HT-29 (cell line): ENCODE results near the gene ODAD3. TPM values are rescaled to one million over a fixed set of nuclear protein-coding genes. Genes with fewer than 3 reads are reported as not detected.
"Not testable (repeated sequence)": the region's sequence is repeated elsewhere in the genome, so short reads cannot be mapped to it uniquely, and the experiment has no call there.

ENCODE experiments used
- DNase-seq: peaks from one replicate; pipeline ENCODE4 v3.0.0-alpha.2; 2015; ENCODE audit warnings: low spot score
- total RNA-seq: library from RNA; depleted of rRNA; stranded (reverse); fragments of >200 nt; shearing (Covaris generic); gene quantifications from 2 replicates; pipeline ENCODE4 v1.2.3, GENCODE V29; 2014

ODAD3 gene
- total RNA-seq, 1 experiment from 2014 or later, result not detected

DNA sequence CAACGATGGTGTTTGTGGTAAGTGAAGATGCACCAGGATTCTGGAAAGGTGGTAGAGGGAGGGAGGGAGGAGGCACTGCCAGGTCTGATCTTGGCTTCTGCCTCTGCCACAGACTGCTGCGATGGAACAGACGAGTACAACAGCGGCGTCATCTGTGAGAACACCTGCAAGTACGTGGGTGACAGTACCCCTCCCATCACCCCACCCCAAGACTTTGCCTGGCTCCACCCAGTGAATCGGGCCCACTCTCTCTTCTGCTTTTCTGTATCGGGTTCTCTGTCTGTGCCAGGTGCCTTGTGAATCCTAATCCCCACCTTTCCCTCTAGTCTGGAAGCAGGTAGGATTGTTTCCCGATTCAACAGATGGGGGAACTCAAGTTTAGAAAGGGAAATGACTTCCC lies 3.0 kb upstream of the ODAD3 start:
- no peak for DNase-seq

DNA sequence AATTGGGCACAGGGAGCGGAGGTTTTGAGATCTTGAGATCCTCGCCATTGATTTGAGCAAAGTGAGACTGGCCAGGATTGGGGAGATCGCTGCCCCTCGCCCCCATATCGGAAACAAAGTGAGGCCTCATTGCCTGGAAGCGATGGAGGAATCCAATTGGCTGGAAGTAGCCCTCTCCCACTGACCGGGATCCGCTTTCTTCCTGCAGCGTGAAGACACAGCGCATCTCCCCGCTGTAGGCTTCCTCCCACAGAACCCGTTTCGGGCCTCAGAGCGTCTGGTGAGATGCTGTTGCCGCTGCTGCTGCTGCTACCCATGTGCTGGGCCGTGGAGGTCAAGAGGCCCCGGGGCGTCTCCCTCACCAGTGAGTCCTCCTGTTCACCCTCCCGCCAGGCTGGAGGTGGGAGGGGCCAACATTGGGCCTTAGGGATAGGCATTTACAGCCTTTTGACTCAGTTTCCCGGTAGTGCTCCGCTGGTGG lies 952 bp upstream of the ODAD3 start:
- DNase-seq, result no peak

DNA sequence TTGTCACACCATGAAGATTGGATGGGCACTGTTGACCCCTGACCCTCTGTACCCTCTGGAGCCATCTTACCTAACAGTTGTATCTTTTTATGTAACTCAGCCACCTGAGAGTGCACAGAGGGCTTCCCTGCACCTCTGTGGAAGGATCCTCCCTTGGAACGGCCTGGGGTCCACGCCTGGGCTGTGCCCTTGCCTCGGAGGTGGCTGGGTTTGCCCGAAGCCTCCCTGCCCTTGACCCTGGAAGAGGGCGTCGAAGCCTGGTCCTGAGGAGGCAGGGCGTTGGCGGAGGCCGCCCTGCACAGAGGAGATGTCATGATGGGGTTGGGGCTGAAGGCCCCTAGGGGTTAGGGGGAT lies 241 bp downstream of the ODAD3 start:
- DNase-seq, result no peak

DNA sequence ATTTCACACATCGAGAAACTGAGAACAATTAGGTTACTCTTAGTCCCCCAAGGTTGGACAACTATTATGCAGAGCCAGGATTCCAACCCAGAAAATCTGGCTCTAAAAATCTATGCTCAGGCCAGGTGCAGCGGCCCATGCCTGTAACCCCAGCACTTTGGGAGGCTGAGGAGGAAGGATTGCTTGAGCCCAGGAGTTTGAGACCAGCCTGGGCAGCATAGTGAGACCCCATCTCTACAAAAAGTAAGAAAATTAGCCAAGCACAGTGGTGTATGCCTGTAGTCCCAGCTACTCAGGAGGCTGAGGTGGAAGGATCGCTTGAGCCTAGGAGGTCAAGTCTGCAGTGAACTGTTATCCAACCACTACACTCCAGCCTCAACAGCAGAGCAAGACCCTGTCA lies 1.4 kb downstream of the ODAD3 start:
- not testable (repeated sequence) for DNase-seq

DNA sequence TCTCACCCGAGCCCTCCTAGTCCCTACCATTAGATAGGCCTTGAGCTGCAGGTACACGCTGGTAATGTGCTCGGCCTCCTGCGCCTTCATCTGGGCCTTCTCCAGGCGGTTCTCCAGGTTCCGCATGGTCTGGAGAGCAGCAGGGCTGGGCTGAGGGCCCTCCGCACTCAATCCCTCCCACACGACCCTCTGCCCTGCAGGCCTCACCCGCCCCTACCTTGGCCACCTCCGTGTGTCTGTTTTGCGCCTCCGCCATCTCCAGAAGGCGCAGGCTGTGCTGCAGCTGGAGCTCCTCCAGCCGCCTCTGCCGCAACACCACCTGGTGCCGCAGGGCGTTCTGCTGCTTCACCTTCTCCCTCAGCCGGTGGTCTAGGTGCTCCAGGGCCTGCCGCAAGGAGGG lies 8.3 kb downstream of the ODAD3 start:
- no peak for DNase-seq

DNA sequence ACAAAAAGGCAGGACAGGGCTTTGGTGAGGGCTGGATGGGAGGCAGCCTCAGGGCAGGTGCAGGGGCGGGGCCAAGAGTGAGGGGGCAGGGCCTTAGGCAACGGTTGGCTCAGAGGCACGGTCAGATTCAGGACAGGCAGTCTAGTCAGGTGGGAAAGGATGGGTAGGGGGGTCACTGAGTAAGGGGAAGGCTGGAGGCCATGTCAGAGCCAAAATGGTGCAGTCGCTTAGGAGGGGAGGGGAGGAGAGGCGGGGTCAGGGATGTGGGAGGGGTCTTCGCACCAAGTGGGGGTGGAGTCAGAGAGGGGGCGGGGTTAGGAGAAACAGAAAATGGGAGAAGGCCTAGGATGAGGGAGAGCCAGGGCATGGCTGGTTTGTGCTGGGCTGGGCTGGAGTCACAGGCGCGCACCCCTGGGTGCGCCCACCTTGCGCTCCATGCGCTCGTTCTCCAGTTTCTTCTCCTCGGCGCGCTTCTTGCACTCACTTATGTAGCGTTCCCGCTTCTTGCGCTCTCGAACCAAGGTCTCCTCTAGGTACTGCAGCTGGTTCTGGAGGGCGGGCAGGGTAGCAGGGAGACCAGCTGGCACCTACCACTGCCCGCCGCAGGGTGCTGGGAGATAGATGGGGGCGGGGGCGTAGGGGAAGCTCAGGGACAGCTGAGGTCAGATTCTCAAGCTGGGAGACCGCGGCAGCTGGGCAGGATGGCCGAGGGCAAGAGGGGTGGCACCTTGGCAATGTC lies 9.0 kb downstream of the ODAD3 start:
- DNase-seq, result no peak

DNA sequence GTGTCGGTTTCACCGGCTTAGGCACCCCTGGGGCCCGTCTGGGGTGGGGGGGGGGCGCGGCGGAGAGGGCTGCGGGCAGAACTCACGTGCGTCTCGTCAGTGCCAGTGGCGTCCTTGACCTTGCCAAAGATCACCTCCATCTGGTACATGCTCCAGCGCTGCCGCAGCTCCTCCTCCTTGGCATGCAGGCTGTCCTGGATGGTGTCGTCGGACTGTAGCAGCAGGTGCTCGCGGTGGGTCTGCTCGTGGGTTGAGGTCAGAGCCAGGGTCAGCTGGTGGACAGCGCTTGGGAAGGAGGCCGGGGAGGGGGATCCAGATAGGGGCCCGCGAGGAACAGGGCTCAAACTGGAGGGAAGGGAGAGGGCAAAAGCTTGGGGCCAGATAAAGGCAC lies 11.1 kb downstream of the ODAD3 start:
- DNase-seq, result no peak

DNA sequence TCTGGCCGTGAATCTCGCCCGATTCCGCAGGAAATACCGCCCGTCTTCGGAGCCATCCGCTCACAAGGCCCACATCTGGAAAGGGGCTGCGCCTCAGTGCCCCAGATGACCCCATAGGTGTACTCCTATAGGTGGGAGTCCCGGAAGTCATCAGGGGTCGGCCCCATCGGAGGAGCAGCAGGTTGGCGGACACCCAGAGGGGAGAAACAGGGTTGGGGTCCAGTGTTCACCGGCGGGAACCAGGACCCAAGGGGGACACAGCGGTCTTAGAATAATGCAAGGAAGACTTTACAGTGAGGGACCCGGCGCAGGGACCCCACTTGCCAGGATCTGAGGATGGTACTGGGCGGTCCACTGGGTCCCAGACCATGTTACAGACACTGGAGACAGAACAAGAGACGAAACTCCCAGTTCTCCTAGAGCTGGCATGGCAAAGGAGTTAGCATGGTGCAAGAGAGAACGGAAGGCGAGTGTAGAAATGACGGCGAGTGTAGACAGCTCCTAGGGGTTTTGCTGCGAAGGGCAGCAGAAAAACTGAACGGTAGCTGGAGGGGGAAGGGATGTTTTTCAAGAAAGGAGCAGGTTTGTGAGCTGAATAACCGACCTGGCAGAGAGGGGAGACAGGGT lies 11.6 kb downstream of the ODAD3 start:
- no peak for DNase-seq

DNA sequence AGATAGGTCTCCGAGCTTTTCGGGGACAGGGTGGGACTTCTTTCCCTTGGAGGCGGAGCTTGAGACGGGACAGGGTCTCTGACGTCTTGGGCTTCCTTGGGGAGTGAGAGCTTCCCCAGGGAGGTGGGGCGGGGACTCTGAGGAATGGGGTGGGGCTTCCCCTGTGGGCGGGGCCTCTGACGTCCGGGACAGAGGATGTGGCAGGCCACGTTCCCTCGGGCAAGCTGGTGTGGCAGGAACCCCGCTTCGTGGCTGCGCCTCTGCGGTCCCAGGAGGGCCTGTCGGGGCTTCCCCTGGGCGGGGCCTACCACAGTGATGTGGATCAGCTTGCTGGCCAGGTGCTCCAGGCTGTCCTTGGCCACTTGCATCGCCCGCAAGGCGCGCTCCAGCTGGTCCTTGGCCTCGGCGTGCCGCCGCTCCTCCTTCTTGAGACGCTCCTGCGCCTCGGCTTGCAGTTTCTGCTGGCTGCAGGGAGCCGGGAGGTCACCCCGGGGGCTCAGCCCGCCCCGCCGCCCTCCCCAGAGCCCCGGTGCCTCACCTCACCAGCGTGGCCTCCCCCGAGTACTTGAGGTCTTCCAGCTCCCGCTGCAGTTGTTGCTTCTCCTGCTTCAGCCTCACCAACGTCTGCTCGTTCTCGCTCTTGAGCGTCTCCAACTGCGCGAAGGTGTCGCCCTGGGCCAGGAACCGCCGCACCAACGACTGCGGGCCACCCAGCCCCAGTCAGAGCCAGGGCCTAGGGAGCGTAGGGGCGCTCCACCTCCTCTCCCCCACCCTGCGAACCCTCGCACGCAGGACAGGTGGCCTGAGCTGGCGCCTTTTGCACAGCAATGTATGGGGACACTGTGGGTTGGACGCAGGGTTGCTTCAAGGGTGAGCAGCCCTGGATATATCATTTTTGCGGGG lies 12.5 kb downstream of the ODAD3 start:
- peak; percentile 60 for DNase-seq

DNA sequence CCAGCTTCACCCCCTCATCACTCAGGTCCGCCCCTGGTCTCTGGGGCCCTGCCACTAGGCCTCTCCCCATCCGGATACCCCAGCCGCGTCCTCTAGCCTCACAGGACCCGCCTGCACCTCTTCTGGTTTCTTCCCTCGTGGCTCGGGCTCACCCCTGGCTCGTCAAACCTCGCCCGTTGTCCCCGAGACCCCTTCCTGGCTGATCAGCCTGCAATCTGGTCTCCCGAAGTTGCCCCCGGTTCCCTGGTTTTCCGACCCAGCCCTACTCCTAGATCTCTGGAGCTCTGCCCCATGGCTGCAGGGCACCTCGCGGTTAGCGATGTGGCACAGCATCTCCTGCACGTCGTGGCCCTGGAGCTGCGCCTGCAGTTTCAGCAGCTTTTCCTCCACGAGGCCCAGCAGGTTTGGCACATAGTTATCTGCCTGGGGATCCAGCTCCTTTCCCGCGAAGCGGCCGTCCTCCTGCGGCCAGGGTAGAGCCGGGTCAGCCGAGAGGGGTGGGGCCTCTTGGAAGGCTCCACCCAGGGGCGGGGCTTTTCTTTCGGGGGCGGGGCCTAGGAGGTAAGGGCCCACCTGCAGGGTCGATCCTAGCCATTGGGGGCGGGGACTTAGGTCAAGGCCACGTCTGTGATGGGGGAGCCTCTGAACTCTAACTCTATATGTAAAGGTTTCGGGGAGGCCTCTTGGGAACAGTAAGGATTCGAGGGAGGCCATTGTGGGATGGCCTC lies 13.4 kb downstream of the ODAD3 start:
- DNase-seq, result no peak

DNA sequence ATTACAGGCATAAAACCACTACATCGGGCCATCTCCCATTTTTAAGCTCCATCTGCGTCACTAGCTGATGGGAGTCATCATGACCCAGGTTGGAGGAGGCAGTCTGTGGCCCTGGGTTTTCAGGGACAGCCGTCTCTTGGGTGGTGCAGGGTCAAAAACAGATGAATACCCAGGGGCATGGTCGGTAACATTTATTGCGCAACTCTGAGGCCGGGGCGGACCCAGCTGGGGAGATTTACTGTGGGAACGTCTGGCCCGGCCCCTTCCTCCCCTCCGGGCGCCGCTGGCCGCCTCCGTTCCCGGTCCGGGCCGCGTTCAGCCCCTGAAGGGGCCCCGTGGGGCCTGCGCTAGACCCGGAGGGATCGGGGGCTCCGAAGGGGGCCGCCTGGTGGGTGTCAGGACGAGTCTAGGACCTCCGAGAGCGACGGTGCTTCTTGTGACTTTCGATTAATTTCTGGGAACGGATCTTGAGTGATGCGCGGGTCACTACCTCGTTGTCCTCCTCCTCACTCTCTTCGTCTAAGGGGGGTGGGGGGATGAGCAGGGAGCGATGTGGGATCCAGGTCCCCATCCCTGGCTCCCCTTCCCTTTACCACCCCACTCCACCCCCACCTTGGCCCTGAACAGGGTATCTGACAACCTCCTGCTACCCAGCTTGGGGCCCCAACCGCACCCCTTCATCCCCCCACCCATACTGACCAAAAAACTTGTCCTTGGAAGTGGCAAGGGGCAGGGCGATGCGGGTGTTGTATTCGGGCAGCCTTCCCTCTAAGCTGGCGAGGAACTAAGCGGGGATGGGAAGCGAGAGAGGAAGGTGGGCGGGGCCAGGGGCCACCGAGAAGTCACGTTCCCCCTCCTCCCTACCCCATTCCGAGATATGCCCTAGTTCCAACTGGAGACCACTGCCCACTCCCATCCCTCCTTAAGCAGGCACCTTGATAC lies 14.2 kb downstream of the ODAD3 start:
- no peak for DNase-seq

DNA sequence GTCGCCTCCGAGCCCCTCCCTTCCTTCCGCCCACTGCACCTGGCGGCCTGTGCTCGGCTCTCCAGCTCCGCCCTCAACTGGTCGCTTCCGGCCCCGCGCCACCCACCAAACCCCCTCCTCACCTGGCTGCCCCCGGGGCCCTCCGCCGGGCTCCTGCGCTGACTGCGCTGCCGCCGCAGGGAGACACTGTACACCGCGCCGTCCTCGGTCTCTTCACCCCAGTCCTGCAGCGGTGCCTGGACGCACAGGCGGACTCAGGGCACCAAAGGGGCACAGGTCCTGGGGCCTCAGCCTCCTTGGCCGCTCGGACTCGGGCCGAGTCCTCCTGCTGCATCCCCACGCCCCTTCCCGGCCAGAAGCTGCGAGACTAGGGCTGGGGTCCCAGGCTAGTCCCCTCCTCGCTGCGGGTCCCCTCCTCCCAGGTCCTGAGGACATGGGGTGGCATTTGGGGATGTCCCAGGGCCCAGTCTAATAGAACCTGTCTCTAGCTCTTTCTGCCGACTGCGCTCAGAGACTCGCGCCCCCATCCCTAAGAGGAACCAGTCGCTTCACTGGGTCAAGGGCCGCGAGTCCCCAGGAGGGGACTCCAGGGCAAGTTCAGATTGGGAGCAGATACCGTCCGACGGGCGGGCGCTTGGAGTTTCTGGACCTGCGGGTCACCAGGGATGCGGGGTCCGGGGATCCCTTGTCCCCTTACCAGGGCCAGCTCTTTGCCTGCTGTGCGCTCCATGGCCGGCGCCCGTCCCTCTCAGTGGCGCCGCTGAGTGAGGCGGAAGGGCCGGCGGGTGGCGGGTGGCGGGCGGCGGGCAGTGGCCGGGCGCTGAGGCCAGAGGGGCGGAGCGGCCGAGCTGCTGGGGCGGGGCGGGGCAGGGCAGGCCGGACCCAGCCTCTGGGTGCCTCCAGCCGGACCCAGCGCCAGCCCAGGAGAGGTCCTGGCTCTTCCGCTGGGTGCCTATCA lies 16.1 kb downstream of the ODAD3 start, which contains the start of gene RGL3:
RGL3 (minus strand) TSS at position 766 of the 958 bp plus-strand sequence; CDS start at position 730, 36 bp downstream.
- peak; percentile 50 for DNase-seq

DNA sequence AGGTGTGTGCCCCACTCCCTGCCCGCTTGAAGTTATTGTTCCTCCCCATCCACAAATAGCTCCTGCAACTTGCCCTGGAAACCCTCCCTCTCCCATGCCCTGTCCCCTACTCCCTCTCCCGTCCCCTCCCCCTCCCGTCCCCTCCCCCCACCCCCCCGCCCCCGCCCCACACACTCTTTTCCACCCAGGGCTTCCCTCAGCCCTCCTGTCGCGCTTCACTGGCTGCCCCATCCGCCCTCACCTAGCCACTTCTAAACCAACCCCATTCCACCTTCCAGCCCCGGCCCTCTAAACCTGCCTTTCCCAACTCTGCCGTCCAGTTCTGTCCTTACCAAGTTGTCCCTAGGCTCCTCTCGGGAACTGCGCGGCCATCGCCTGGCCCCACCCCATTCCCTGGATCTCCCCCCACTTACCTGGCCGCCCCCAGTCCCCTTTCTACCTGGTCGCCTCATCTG lies 16.8 kb downstream of the ODAD3 start:
- no peak for DNase-seq

DNA sequence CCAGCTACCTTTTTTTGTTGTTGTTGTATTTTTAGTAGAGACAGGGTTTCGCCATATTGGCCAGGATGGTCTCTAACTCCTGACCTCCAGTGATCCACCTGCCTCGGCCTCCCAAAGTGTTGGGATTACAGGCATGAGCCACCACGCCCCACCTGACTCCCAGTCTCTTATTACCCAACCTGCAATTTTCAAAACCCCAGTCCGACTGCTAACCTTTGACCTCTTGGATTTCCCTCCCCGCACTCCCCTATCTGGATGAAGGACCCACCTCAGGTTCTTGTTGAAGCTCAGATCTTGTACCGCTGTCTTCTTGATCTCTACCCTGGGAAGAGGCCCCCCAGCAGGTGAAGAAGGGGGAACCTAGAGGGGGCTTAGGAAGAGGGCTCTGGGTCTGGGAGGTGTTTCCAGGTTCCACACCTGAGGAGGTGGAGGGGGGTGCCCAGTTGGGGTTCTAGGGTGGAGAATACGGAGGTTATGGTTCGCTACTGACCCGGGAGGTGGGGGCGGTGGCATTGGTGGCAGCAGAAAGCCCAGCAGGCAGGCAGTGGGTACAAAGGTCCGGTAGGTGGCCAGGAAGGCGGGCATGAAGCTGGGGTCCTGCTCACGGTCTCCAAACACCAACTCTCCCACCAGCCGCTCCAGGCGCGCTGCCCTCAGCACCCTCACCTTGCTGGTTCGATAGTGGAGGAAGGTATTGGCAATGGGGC lies 18.4 kb downstream of the ODAD3 start:
- DNase-seq, result no peak

DNA sequence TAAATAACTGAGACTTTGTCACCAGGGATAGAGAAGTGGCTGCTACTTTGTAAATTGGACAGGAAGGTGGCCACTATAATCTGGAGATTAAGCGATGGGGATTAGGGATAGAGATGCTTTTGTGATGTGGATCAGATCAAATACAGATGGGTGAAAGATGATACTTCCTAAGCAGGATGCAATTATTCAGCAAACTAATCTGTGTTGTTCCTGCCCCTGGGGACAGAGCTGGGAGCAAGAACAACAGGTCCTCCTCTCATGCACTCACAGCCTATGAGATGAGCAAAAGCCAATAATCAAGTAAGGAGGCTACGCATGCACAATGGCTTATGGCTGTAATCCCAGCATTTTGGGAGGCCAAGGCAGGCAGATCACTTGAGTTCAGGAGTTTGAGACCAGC lies 20.4 kb downstream of the ODAD3 start:
- no peak for DNase-seq

DNA sequence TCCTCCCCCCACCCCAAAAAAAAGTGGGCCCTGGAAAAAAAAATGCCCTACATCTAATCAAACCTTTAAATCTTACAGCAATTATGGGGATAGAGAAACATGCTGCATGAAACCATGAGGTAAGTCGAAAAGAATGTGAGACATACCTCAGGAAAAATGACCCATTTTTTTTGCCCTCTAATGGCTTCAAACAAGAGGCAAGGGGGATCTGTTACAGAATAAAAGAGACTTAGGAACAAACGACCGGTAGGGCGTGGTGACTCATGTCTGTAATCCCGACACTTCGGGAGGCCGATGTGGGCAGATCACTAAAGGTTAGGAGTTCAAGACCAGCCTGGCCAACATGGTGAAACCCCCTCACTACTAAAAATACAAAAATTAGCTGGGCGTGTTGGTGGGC lies 24.2 kb downstream of the ODAD3 start:
- no peak for DNase-seq

DNA sequence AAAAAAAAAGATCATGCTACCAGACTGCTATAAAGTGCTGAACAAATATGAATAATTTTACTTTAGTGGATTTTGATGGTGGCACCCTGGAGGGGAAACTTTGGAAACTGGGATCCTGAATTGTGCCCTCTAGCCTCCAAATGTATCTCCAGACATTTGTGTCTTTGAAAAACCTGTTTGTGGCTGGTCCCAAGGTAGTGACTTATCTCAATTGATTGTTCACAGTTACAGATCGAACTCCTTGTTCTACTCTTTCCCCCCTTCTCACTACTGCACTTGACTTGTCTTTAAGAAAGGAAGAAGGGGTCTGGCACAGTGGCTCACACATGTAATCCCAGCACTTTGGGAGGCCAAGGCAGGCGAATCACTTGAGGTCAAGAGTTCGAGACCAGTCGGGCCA lies 26.3 kb downstream of the ODAD3 start:
- no peak for DNase-seq

DNA sequence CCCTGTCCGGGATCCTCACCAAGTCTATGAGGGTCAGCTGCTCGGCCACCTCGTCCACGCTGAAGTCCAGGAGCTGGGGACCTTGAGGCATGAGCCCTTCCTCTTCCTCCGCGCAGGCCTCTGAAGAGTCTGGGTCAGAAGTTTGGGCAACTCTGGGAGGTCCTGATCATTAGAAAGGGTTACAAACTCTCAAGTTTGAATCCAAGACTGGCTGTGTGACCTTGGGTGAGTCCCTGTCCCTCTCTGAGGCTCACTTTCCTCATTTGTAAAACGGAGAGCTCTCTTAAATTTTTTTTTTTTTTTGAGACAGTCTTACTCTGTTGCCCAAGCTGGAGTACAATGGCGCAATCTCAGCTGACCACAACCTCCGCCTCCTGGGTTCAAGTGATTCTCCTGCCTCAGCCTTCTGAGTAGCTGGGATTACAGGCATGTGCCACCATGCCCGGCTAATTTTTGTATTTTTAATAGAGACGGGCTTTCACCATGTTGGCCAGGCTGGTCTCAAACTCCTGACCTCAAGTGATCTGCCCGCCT lies 28.2 kb downstream of the ODAD3 start:
- DNase-seq, result not testable (repeated sequence)
